Psoas muscle (tissue), 8 donors: ENCODE measurements around the gene ROR2. TPM values are rescaled to one million over a fixed set of nuclear protein-coding genes. Genes with fewer than 3 reads are reported as not detected.

Experiments used
- ATAC-seq, 4 donors: fragments of 200-7000 bp; cut with Tn5 transposase; one replicate each; pipeline ENCODE4 v1.9.1; 2020; ENCODE audit warnings: moderate library complexity in 3 of 4, mild to moderate bottlenecking in 2 of 4
- DNase-seq, 2 donors: peaks; one replicate each; pipeline ENCODE4 v3.0.0-alpha.2; 2020
- H3K27ac ChIP-seq: fragments of 200-600 bp; one replicate; pipeline ENCODE4 v1.8.0; 2022
- H3K27me3 ChIP-seq, 3 donors: fragments of 200-600 bp in 1 of 3; one replicate each; pipeline versions ENCODE4 v1.6.1 to v1.8.0; 2013 to 2022; ENCODE audit warnings: low read length in 2 of 3, mild to moderate bottlenecking in 2 of 3, moderate library complexity in 1 of 3; ENCODE audit not compliant: insufficient read depth in 3 of 3
- H3K36me3 ChIP-seq, 2 donors: fragments of 200-600 bp in 1 of 2; one replicate each; pipeline versions ENCODE4 v1.6.1 to v1.8.0; 2013 to 2022; ENCODE audit warnings: low read depth in 1 of 2, mild to moderate bottlenecking in 1 of 2, moderate library complexity in 1 of 2; ENCODE audit not compliant: insufficient read depth in 1 of 2
- H3K4me1 ChIP-seq: fragments of 200-600 bp; one replicate; pipeline ENCODE4 v1.8.0; 2022
- H3K4me3 ChIP-seq: fragments of 200-600 bp; one replicate; pipeline ENCODE4 v1.8.0; 2022; ENCODE audit warnings: mild to moderate bottlenecking
- H3K9me3 ChIP-seq: fragments of 200-600 bp; one replicate; pipeline ENCODE4 v1.8.0; 2022
- WGBS, 3 donors: extraction: QIAGEN DNeasy Blood & Tissue Kit; methylation state at CpG; one replicate each; pipeline versions ENCODE4 v1.1.6 to v1.1.7; 2013; 5-methylcytosine and 5-hydroxymethylcytosine counted together
- intact Hi-C, 2 donors: fragments of 100-400 bp; cut with DNase I; formaldehyde crosslinking; loops; one replicate each; pipeline versions ENCODE4 v1.11.0 to v1.14.2; 2022
- polyA plus RNA-seq, 3 donors: library from polyadenylated mRNA; stranded (reverse); fragments of 200-250 nt; gene quantifications; one replicate each; pipeline ENCODE4 v1.2.3, GENCODE V29; 2013
- total RNA-seq, 4 donors: library from RNA; stranded (reverse); fragmentation: NEBNext Ultra II Directional in 2 of 4; extraction: Animal tissue kit (Norgen Biotek cat#: 25700) in 2 of 4; gene quantifications; one replicate each; pipeline versions ENCODE4 v1.2.1 to v1.2.4, GENCODE V29; 2021 to 2023
- TF ChIP-seq, protein P1 (sequence below): fragments of 200-600 bp; IDR thresholded peaks from one replicate; pipeline ENCODE4 v1.8.0; 2022; ENCODE audit warnings: antibody characterized with exemption
- donor health status: healthy with polysubstance abuse.
- donor health status: DM: no; HTN: no; CAD: no; lungs with moderate emphysema.
- donor health status: Bipolar disorder and iron deficiency.
- donor health status: healthy.
- donor health status: DM: yes; HTN: yes; CAD: no.
- donor health status: DM: no; HTN: no; CAD: no.
- donor health status: DM: no; HTN: no; CAD: no.
- donor health status: DM: yes; HTN: yes; CAD: no.

The ROR2 gene
- total and polyA plus RNA-seq, 7 donors = 0.05 to 0.52 (median 0.15) TPM

DNA sequence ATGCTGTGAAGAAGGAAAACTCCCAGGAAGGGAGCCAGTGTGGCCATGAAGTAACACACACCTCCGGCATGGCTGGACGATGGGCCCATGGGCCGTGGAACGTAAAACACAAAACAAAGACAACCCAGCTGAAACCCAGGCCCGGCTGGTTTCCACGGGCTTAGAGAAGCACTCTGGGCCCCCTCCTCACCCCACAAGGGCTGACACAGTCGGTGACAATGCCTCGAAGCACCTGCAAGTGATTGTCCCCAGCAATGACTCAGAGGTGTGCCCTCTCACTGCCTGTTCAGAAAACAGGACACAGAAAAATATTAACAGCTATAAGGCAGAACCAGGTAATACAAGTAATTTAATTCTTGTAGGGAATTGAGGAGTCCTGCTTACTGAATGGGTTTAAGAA, 135.3 kb downstream of the ROR2 start:
- peaks cover 0 to 7% (median 2%) of the 10 kb centered on the region in 3 donors for H3K27me3 ChIP-seq
- 70 to 72% (median 72%) methylated on average over 8 of the region's 8 CpGs for WGBS, 3 donors
- no peaks in the 10 kb centered on the region for H3K36me3 ChIP-seq
- no peak overlapping the region for H3K27ac ChIP-seq
- TF ChIP-seq, protein P1, sequence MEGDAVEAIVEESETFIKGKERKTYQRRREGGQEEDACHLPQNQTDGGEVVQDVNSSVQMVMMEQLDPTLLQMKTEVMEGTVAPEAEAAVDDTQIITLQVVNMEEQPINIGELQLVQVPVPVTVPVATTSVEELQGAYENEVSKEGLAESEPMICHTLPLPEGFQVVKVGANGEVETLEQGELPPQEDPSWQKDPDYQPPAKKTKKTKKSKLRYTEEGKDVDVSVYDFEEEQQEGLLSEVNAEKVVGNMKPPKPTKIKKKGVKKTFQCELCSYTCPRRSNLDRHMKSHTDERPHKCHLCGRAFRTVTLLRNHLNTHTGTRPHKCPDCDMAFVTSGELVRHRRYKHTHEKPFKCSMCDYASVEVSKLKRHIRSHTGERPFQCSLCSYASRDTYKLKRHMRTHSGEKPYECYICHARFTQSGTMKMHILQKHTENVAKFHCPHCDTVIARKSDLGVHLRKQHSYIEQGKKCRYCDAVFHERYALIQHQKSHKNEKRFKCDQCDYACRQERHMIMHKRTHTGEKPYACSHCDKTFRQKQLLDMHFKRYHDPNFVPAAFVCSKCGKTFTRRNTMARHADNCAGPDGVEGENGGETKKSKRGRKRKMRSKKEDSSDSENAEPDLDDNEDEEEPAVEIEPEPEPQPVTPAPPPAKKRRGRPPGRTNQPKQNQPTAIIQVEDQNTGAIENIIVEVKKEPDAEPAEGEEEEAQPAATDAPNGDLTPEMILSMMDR = no peak
- ATAC-seq (no peak), DNase-seq (peak in 1 of 2 donors; percentile 21)
- intact Hi-C loops = no loop called here
- H3K4me1 ChIP-seq = no peaks in the 10 kb centered on the region
- H3K9me3 ChIP-seq = no peaks in the 10 kb centered on the region
- no peak overlapping the region for H3K4me3 ChIP-seq

DNA sequence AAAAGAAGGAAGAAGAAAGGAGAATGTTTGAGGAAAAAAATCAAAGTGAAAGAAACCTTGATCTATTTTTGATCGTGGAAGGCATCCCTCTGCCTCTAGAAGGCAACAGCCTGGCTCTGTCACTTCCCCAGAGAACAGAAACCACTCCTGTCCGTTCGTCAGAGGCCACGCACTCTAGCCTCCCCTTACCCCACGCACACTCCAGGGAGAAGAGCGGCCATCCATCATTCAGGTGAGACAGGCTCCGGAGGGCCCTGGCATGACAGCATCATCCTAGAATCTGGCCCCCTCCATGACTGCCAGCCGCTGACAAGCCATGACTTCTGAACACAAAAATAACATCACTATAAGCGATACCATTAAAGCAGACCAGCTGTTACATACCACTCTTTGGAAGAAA, 135.8 kb downstream of the ROR2 start:
- Histone ChIP-seq H3K27me3 (peaks cover 0 to 2% (median 1%) of the 10 kb centered on the region in 3 donors), H3K4me3 (no peak overlapping the region), H3K36me3 (no peaks in the 10 kb centered on the region), H3K4me1 (no peaks in the 10 kb centered on the region), H3K9me3 (no peaks in the 10 kb centered on the region), H3K27ac (no peak overlapping the region)
- TF ChIP-seq, protein P1 = no peak
- no peak for ATAC-seq
- intact Hi-C loops = no loop called here
- WGBS, 3 donors = 57 to 69% (median 65%) methylated on average over 9 of the region's 9 CpGs
- DNase-seq = peak in 1 of 2 donors; percentile 24

- no peaks in the 10 kb centered on the region for H3K9me3 ChIP-seq
- TF ChIP-seq, protein P1 = no peak
- WGBS, 3 donors = 90 to 96% (median 92%) methylated on average over 11 of the region's 11 CpGs
- H3K27ac ChIP-seq = no peak overlapping the region
- H3K36me3 ChIP-seq = no peaks in the 10 kb centered on the region
- no peaks in the 10 kb centered on the region for H3K27me3 ChIP-seq
- no peak for ATAC-seq
- no peaks in the 10 kb centered on the region for H3K4me1 ChIP-seq
- DNase-seq = peak in 1 of 2 donors; percentile 5
- intact Hi-C loops = no loop called here
- no peak overlapping the region for H3K4me3 ChIP-seq
Measured at GRCh38 chr9:91813176-91813795, 136.7 kb downstream of the ROR2 start.

- intact Hi-C loops = no loop called here
- ATAC-seq (no peak), DNase-seq (peak in 1 of 2 donors; percentile 4)
- H3K27me3 ChIP-seq = no peaks in the 10 kb centered on the region
- TF ChIP-seq, protein P1 = no peak
- H3K4me3 ChIP-seq = no peak overlapping the region
- H3K27ac ChIP-seq = no peak overlapping the region
- no peaks in the 10 kb centered on the region for H3K4me1 ChIP-seq
- no peaks in the 10 kb centered on the region for H3K9me3 ChIP-seq
- no peaks in the 10 kb centered on the region for H3K36me3 ChIP-seq
- 85 to 87% (median 86%) methylated on average over 14 of the region's 14 CpGs for WGBS, 3 donors
Measured at GRCh38 chr9:91812191-91812590, 137.8 kb downstream of the ROR2 start.
